Left lung (tissue), 10 donors: ENCODE data around the gene BCKDHB. TPM values are rescaled to one million over a fixed set of nuclear protein-coding genes. Genes with fewer than 3 reads are reported as not detected.
A peak's percentile ranks its signal among the peaks of the same experiment; 100 is the strongest.

Experiments
- ATAC-seq: fragments of 200-7000 bp; cut with Tn5 transposase; one replicate; pipeline ENCODE4 v1.9.1; 2020; ENCODE audit warnings: moderate library complexity
- DNase-seq, 4 donors: peaks; one replicate each; pipeline ENCODE4 v3.0.0-alpha.2; 2013 to 2020
- H3K27ac ChIP-seq, 2 donors: fragments of 200-600 bp; sonication (generic) in 1 of 2; one replicate each; pipeline versions ENCODE4 v1.5.0 to v1.8.0; 2020 to 2021
- H3K27me3 ChIP-seq, 2 donors: fragments of 200-600 bp; sonication (generic) in 1 of 2; one replicate each; pipeline versions ENCODE4 v1.5.0 to v1.8.0; 2020 to 2021
- H3K36me3 ChIP-seq, 2 donors: fragments of 200-600 bp; sonication (generic) in 1 of 2; one replicate each; pipeline versions ENCODE4 v1.5.0 to v1.8.0; 2020 to 2021
- H3K4me1 ChIP-seq, 2 donors: fragments of 200-600 bp; one replicate each; pipeline ENCODE4 v1.8.0; 2021
- H3K4me3 ChIP-seq, 2 donors: fragments of 200-600 bp; sonication (generic) in 1 of 2; one replicate each; pipeline versions ENCODE4 v1.5.0 to v1.8.0; 2020 to 2021; ENCODE audit warnings: mild to moderate bottlenecking in 1 of 2
- H3K9me3 ChIP-seq, 2 donors: fragments of 200-600 bp; sonication (generic) in 1 of 2; one replicate each; pipeline versions ENCODE4 v1.5.0 to v1.8.0; 2020 to 2021
- intact Hi-C, 2 donors: fragments of 100-400 bp; cut with DNase I; formaldehyde crosslinking; loops; one replicate each; pipeline versions ENCODE4 v1.11.2 to v1.14.2; 2022
- polyA plus RNA-seq, 6 donors: library from polyadenylated mRNA; unstranded; fragments of 120-200 nt; gene quantifications; one replicate each; pipeline ENCODE4 v1.2.1, GENCODE V29; 2013; ENCODE audit not compliant: insufficient read length in 6 of 6
- total RNA-seq, 2 donors: library from RNA; stranded (reverse); fragmentation: NEBNext Ultra II Directional; extraction: Animal tissue kit (Norgen Biotek cat#: 25700); gene quantifications; one replicate each; pipeline ENCODE4 v1.2.1, GENCODE V29; 2021
- TF ChIP-seq, protein P1 (sequence below), 2 donors: fragments of 200-600 bp; sonication (generic) in 1 of 2; IDR thresholded peaks; one replicate each; pipeline versions ENCODE4 v1.5.0 to v1.8.0; 2021; ENCODE audit warnings: antibody characterized with exemption in 2 of 2
- donor health status: DM: no; HTN: yes; CAD: no.
- donor health status: DM: no; HTN: no; CAD: no.

Gene BCKDHB
- total and polyA plus RNA-seq, 8 donors = 15.1 to 26.1 (median 22.0) TPM

DNA sequence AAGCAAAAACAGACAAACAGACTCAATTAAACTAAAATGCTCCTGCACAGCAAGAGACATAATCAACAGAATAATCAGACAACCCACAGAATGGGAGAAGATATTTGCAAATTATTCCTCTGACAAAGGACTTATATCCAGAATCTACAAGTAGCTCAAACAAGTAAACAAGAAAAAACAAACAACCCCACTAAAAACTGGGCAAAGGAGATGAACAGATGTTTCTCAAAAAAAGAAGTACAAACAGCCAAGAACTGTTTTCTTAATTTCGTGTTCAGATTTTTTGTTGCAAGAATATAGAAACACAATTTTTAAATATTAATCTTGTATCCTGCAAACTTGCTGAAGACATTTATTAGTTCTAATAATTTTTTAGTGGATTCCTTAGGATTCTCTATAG is 274.1 kb downstream of the BCKDHB start:
- Histone ChIP-seq H3K36me3 (no peaks in the 10 kb centered on the region), H3K9me3 (no peaks in the 10 kb centered on the region), H3K27ac (no peak overlapping the region), H3K27me3 (no peaks in the 10 kb centered on the region), H3K4me1 (no peaks in the 10 kb centered on the region), H3K4me3 (no peak overlapping the region)
- TF ChIP-seq, protein P1, sequence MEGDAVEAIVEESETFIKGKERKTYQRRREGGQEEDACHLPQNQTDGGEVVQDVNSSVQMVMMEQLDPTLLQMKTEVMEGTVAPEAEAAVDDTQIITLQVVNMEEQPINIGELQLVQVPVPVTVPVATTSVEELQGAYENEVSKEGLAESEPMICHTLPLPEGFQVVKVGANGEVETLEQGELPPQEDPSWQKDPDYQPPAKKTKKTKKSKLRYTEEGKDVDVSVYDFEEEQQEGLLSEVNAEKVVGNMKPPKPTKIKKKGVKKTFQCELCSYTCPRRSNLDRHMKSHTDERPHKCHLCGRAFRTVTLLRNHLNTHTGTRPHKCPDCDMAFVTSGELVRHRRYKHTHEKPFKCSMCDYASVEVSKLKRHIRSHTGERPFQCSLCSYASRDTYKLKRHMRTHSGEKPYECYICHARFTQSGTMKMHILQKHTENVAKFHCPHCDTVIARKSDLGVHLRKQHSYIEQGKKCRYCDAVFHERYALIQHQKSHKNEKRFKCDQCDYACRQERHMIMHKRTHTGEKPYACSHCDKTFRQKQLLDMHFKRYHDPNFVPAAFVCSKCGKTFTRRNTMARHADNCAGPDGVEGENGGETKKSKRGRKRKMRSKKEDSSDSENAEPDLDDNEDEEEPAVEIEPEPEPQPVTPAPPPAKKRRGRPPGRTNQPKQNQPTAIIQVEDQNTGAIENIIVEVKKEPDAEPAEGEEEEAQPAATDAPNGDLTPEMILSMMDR (IDR thresholded peaks at IDR 0.05) = no peak
- no peak for DNase-seq
- ATAC-seq = no peak
- intact Hi-C loops = no loop called here

DNA sequence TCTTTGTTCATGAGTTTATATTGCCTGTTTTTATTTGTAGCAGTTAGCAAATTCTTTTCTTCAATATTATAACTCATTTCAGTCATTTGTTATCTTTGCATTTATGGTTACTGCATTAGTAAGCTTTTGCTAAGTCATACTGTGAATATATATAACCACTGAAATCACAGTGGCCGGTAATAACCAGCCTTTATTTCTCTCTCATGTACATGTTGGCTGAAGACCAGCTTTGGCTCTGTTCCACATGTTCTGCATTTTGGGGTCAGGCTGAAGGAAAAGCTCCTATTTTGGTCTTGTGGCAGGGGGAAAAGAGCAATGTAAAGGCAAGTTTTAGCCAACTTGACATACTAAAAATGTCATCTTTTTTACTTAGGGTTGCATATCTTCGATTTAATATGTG is 276.3 kb downstream of the BCKDHB start:
- DNase-seq = peak in 2 of 4 donors; percentile 46 to 69
- Histone ChIP-seq H3K27me3 (no peaks in the 10 kb centered on the region), H3K4me3 (no peak overlapping the region), H3K27ac (no peak overlapping the region), H3K9me3 (no peaks in the 10 kb centered on the region), H3K36me3 (no peaks in the 10 kb centered on the region), H3K4me1 (no peaks in the 10 kb centered on the region)
- ATAC-seq = no peak
- TF ChIP-seq, protein P1 (IDR thresholded peaks at IDR 0.05) = no peak
- intact Hi-C loops = no loop called here

DNA sequence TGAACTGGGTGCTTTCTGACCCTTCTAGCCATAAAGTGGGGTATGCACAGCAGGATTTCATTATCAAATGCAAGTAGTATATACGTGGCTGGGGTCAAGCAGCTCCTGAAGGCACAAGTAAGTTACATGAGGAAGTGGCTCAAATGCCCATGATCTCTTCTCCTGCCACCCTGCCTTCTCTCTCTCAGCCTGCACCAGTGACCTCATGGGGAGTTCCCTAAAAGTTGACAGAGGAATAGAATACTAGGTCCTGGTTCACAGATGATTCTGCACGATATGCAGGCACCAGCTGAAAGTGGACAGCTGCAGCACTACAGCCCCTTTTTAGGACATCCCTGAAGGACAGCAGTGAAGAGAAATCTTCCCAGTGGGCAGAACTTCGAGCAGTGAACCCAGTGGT is 282.0 kb downstream of the BCKDHB start:
- H3K4me1 ChIP-seq = no peaks in the 10 kb centered on the region
- ATAC-seq = no peak
- TF ChIP-seq, protein P1 (IDR thresholded peaks at IDR 0.05) = no peak

More for the DNA sequence above, 282.0 kb downstream of the BCKDHB start:
- Histone ChIP-seq H3K27me3 (no peaks in the 10 kb centered on the region), H3K27ac (no peak overlapping the region), H3K36me3 (no peaks in the 10 kb centered on the region), H3K9me3 (peaks cover 0 to 3% of the 10 kb centered on the region in 2 donors), H3K4me3 (no peak overlapping the region)
- intact Hi-C loops = no loop called here
- DNase-seq = no peak

Other genes with a start within 250 kb of the BCKDHB start
- under 1 TPM; 0.68 to 0.70 TPM for gene ELOVL4, start 159.1 kb upstream of the BCKDHB start, total RNA-seq
- gene ELOVL4, start 159.1 kb upstream of the BCKDHB start, polyA plus RNA-seq = 1 to 10 TPM; 1.1 to 1.7 (median 1.3) TPM
- gene TTK, start 102.0 kb upstream of the BCKDHB start, total RNA-seq = 1 to 10 TPM; 2.6 to 4.0 TPM
- 10 to 100 TPM; 11.0 to 35.1 (median 19.2) TPM for gene TTK, start 102.0 kb upstream of the BCKDHB start, polyA plus RNA-seq